Urinary bladder (tissue), 4 donors: Measurements from ENCODE around the gene KRT10. TPM values are rescaled to one million over a fixed set of nuclear protein-coding genes. Genes with fewer than 3 reads are reported as not detected.

Experiments
- DNase-seq: peaks from one replicate; pipeline ENCODE4 v3.0.0-alpha.2; 2015; ENCODE audit errors: extremely low spot score
- H3K27ac ChIP-seq: one replicate; pipeline ENCODE4 v1.5.1; 2013; ENCODE audit warnings: low read depth, mild to moderate bottlenecking, moderate library complexity
- H3K36me3 ChIP-seq: one replicate; pipeline ENCODE4 v1.6.1; 2013; ENCODE audit warnings: mild to moderate bottlenecking, moderate library complexity; ENCODE audit not compliant: insufficient read depth
- H3K4me1 ChIP-seq: one replicate; pipeline ENCODE4 v1.6.1; 2013; ENCODE audit warnings: mild to moderate bottlenecking, moderate library complexity; ENCODE audit not compliant: insufficient read depth
- H3K4me3 ChIP-seq: one replicate; pipeline ENCODE4 v1.5.1; 2013; ENCODE audit warnings: low read depth, low read length
- WGBS: extraction: QIAGEN DNeasy Blood & Tissue Kit; methylation state at CpG from one replicate; pipeline ENCODE4 v1.1.7; 2013; 5-methylcytosine and 5-hydroxymethylcytosine counted together
- polyA plus RNA-seq: library from polyadenylated mRNA; stranded (reverse); fragments of 200-250 nt; gene quantifications from one replicate; pipeline ENCODE4 v1.2.3, GENCODE V29; 2013
- total RNA-seq: library from RNA; depleted of rRNA; stranded (reverse); fragments of >200 nt; gene quantifications from one replicate; pipeline ENCODE4 v1.2.3, GENCODE V29; 2014
- donor health status: healthy with polysubstance abuse.
- donor health status: healthy.

KRT10 gene
- total and polyA plus RNA-seq, 2 donors = 4.8 to 21.5 TPM

- Histone ChIP-seq H3K4me3 (peak overlapping the region; percentile 2), H3K4me1 (no peaks in the 10 kb centered on the region), H3K27ac (no peak overlapping the region), H3K36me3 (no peaks in the 10 kb centered on the region)
- 29% methylated on average over 37 of the region's 37 CpGs for WGBS
- DNase-seq = no peak
Observed at GRCh38 chr17:40779181-40779909, 43.1 kb downstream of the KRT10 start.

GRCh38 chr17:40778461-40778860 lies 44.0 kb downstream of the KRT10 start:
- no peaks in the 10 kb centered on the region for H3K36me3 ChIP-seq
- WGBS = 70% methylated on average over 5 of the region's 5 CpGs
- H3K4me1 ChIP-seq = no peaks in the 10 kb centered on the region
- no peak for DNase-seq
- no peak overlapping the region for H3K4me3 ChIP-seq
- no peak overlapping the region for H3K27ac ChIP-seq

- H3K36me3 ChIP-seq = no peaks in the 10 kb centered on the region
- H3K4me3 ChIP-seq = no peak overlapping the region
- no peak overlapping the region for H3K27ac ChIP-seq
- no peak for DNase-seq
- 84% methylated on average over 3 of the region's 3 CpGs for WGBS
- no peaks in the 10 kb centered on the region for H3K4me1 ChIP-seq
Observed at GRCh38 chr17:40777971-40778370, 44.4 kb downstream of the KRT10 start.

DNA sequence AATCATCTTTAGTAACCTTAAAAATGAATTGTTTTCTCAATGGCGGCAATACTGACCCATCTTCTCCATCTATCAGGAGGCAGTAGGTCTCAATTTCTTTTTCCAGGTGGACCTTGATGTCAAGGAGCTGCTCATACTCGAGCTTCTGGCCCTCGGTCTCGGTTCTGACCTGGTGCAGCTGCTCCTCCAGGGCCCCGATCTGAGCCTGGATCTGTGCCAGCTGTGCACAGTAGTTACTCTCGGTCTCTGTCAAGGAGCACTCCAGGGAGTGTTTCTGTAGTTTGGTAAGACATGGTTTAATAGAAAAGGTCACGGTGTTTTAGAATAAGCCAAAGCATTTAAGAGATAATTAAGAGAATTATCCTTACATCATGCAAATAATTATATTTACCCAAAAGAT lies 45.0 kb downstream of the KRT10 start:
- Histone ChIP-seq H3K4me3 (no peak overlapping the region), H3K4me1 (no peaks in the 10 kb centered on the region), H3K36me3 (no peaks in the 10 kb centered on the region), H3K27ac (no peak overlapping the region)
- 58% methylated on average over 7 of the region's 7 CpGs for WGBS
- no peak for DNase-seq

DNA sequence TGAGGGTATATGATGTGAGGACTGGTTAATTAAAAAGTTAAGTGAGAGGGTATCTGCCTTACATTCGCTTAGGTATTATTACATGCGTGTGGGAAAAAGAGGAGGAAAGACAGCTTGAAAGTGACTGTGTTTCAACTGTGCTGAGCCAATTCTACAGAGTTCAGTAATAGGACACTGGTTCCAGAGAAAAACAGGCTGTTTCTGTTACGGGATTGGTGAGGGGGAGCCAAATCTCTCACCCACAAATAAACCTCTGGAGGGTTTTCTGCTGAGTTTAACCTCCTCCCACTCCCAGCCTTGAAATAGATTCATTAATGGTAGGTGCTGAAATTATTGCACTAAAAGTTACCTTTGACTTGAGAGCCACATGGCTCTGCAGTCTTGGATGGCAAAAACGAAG lies 46.5 kb downstream of the KRT10 start:
- Histone ChIP-seq H3K36me3 (no peaks in the 10 kb centered on the region), H3K27ac (no peak overlapping the region), H3K4me1 (no peaks in the 10 kb centered on the region), H3K4me3 (no peak overlapping the region)
- WGBS = 49% methylated on average over 4 of the region's 4 CpGs
- no peak for DNase-seq

DNA sequence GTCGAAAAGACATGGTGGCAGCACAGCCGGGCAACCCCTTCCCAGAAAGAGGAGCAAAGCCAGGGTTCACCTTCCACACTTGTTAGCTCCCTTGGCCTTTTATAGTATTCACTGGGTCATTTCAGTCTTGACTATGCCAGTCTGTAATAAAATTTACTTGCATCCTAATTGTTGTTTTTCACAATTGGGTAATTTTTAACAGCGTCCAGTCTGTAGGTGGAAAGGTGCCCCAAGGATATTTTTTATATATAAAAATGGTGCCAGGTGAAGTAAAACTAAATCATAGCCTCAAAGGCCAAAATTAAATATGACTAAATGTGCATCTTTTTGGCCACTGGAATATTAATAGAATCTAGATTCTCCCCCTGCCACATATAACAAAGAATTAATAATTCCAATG lies 50.3 kb downstream of the KRT10 start, which contains the start of gene KRT26:
TSS of gene KRT26 (minus strand) at position 101 of the 400 bp plus-strand sequence. CDS start at position 13, 88 bp downstream.
- no peak within 1 kb of the TSS for H3K4me3 ChIP-seq
- H3K27ac ChIP-seq = no peak within 1 kb of the TSS
- DNase-seq = no peak
- WGBS = 89% methylated on average over 3 of the region's 3 CpGs
- H3K4me1 ChIP-seq = no peaks in the 10 kb centered on the region
- H3K36me3 ChIP-seq = no peaks in the 10 kb centered on the region

Other genes with a start within 250 kb of the KRT10 start
- gene SMARCE1, start 174.8 kb downstream of the KRT10 start, total RNA-seq = 126 TPM
- 97.6 TPM for gene SMARCE1, start 174.8 kb downstream of the KRT10 start, polyA plus RNA-seq
- 1.1 TPM for gene KRT222, start 157.4 kb downstream of the KRT10 start, total RNA-seq
- gene KRT222, start 157.4 kb downstream of the KRT10 start, polyA plus RNA-seq = 0.65 TPM
- gene KRT24, start 118.9 kb downstream of the KRT10 start, total RNA-seq = 0.26 TPM
- 4.7 TPM for gene KRT24, start 118.9 kb downstream of the KRT10 start, polyA plus RNA-seq
- gene KRT25, start 67.3 kb downstream of the KRT10 start, total RNA-seq = not detected
- gene KRT25, start 67.3 kb downstream of the KRT10 start, polyA plus RNA-seq = not detected
- not detected for gene KRT26, start 50.4 kb downstream of the KRT10 start, total RNA-seq
- gene KRT26, start 50.4 kb downstream of the KRT10 start, polyA plus RNA-seq = not detected
- not detected for gene KRT27, start 40.1 kb downstream of the KRT10 start, total RNA-seq
- gene KRT27, start 40.1 kb downstream of the KRT10 start, polyA plus RNA-seq = not detected
- not detected for gene KRT28, start 22.7 kb downstream of the KRT10 start, total RNA-seq
- gene KRT28, start 22.7 kb downstream of the KRT10 start, polyA plus RNA-seq = not detected
- not detected for gene KRT12, start 44.6 kb upstream of the KRT10 start, total RNA-seq
- gene KRT12, start 44.6 kb upstream of the KRT10 start, polyA plus RNA-seq = not detected
- gene KRT20, start 62.6 kb upstream of the KRT10 start, total RNA-seq = 23.2 TPM
- 2.2 TPM for gene KRT20, start 62.6 kb upstream of the KRT10 start, polyA plus RNA-seq
- gene KRT23, start 115.0 kb upstream of the KRT10 start, total RNA-seq = 14.7 TPM
- gene KRT23, start 115.0 kb upstream of the KRT10 start, polyA plus RNA-seq = 0.87 TPM
- gene KRT39, start 144.3 kb upstream of the KRT10 start, total RNA-seq = not detected
- not detected for gene KRT39, start 144.3 kb upstream of the KRT10 start, polyA plus RNA-seq
- not detected for gene KRT40, start 161.7 kb upstream of the KRT10 start, total RNA-seq
- not detected for gene KRT40, start 161.7 kb upstream of the KRT10 start, polyA plus RNA-seq
- not detected for gene KRTAP3-3, start 171.6 kb upstream of the KRT10 start, total RNA-seq
- not detected for gene KRTAP3-3, start 171.6 kb upstream of the KRT10 start, polyA plus RNA-seq
- gene KRTAP3-2, start 177.3 kb upstream of the KRT10 start, total RNA-seq = not detected
- not detected for gene KRTAP3-2, start 177.3 kb upstream of the KRT10 start, polyA plus RNA-seq
- gene KRTAP3-1, start 186.5 kb upstream of the KRT10 start, total RNA-seq = not detected
- gene KRTAP3-1, start 186.5 kb upstream of the KRT10 start, polyA plus RNA-seq = not detected
- gene KRTAP1-5, start 204.6 kb upstream of the KRT10 start, total RNA-seq = not detected
- gene KRTAP1-5, start 204.6 kb upstream of the KRT10 start, polyA plus RNA-seq = 0.11 TPM
- not detected for gene KRTAP1-4, start 207.6 kb upstream of the KRT10 start, total RNA-seq
- gene KRTAP1-4, start 207.6 kb upstream of the KRT10 start, polyA plus RNA-seq = not detected
- gene KRTAP1-3, start 212.3 kb upstream of the KRT10 start, total RNA-seq = not detected
- gene KRTAP1-3, start 212.3 kb upstream of the KRT10 start, polyA plus RNA-seq = not detected
- gene KRTAP1-1, start 218.8 kb upstream of the KRT10 start, total RNA-seq = not detected
- gene KRTAP1-1, start 218.8 kb upstream of the KRT10 start, polyA plus RNA-seq = not detected
- not detected for gene KRTAP2-1, start 224.7 kb upstream of the KRT10 start, total RNA-seq
- not detected for gene KRTAP2-1, start 224.7 kb upstream of the KRT10 start, polyA plus RNA-seq
- gene KRTAP2-2, start 232.6 kb upstream of the KRT10 start, total RNA-seq = not detected
- gene KRTAP2-2, start 232.6 kb upstream of the KRT10 start, polyA plus RNA-seq = not detected
- gene KRTAP2-3, start 237.5 kb upstream of the KRT10 start, total RNA-seq = not detected
- not detected for gene KRTAP2-3, start 237.5 kb upstream of the KRT10 start, polyA plus RNA-seq
- not detected for gene KRTAP2-4, start 243.3 kb upstream of the KRT10 start, total RNA-seq
- not detected for gene KRTAP2-4, start 243.3 kb upstream of the KRT10 start, polyA plus RNA-seq